CD4-positive, alpha-beta T cell (primary cell): Measurements from ENCODE around the gene MVD. TPM values are rescaled to one million over a fixed set of nuclear protein-coding genes. Genes with fewer than 3 reads are reported as not detected.

Experiments
- ATAC-seq: fragments of 200-7000 bp; cut with Tn5 transposase; one replicate; pipeline ENCODE4 v1.10.0; 2022; ENCODE audit warnings: mild to moderate bottlenecking; ENCODE audit not compliant: poor library complexity
- CTCF ChIA-PET: fragments of 350-600 bp; sonication (Branson Sonifier 250); formaldehyde crosslinking; loops from one replicate; lab custom pipeline; 2021; ENCODE audit warnings: antibody characterized with exemption, inconsistent platforms; lab: Charles Lee
- POLR2A ChIA-PET: fragments of 350-600 bp; sonication (Branson Sonifier 250); formaldehyde crosslinking; loops from one replicate; lab custom pipeline; 2021; ENCODE audit warnings: antibody characterized with exemption, inconsistent platforms; lab: Charles Lee
- DNase-seq, 14 experiments: peaks; one replicate each; pipeline ENCODE4 v3.0.0-alpha.2; 2013 to 2020; ENCODE audit warnings: mixed read lengths in 2 of 14
- H3K27ac ChIP-seq, 2 donors: one replicate each; pipeline versions ENCODE4 v1.5.1 to v1.7.0; 2013; ENCODE audit warnings: low read length in 2 of 2, low read depth in 1 of 2, mild to moderate bottlenecking in 1 of 2
- H3K27me3 ChIP-seq, 2 experiments: 1 replicate in 1 of 2; 2 replicates in 1 of 2; pipeline versions ENCODE4 v1.6.1 to v1.7.0; 2013; ENCODE audit warnings: low read length in 2 of 2, control low read depth in 1 of 2, mild to moderate bottlenecking in 1 of 2, moderate library complexity in 1 of 2; ENCODE audit not compliant: insufficient read depth in 2 of 2, control insufficient read depth in 1 of 2
- H3K36me3 ChIP-seq: one replicate; pipeline ENCODE4 v1.6.1; 2013; ENCODE audit warnings: low read length, control low read depth; ENCODE audit not compliant: insufficient read depth
- H3K4me1 ChIP-seq: one replicate; pipeline ENCODE4 v1.6.1; 2013; ENCODE audit warnings: low read length, control low read depth; ENCODE audit not compliant: insufficient read depth
- H3K4me3 ChIP-seq: one replicate; pipeline ENCODE4 v1.5.1; 2013; ENCODE audit warnings: mild to moderate bottlenecking, low read length, moderate library complexity
- H3K9me3 ChIP-seq, 2 experiments: 1 replicate in 1 of 2; 2 replicates in 1 of 2; pipeline versions ENCODE4 v1.6.1 to v1.7.0; 2013; ENCODE audit warnings: low read length in 2 of 2, mild to moderate bottlenecking in 2 of 2, control low read depth in 1 of 2, moderate library complexity in 1 of 2; ENCODE audit not compliant: control insufficient read depth in 1 of 2, insufficient read depth in 1 of 2
- H3K27ac Mint-ChIP-seq: one replicate; pipeline ENCODE4 v1.8.0; 2020; ENCODE audit warnings: mixed read lengths
- H3K27me3 Mint-ChIP-seq: one replicate; pipeline ENCODE4 v1.8.0; 2021; ENCODE audit warnings: mixed read lengths
- H3K36me3 Mint-ChIP-seq: one replicate; pipeline ENCODE4 v1.8.0; 2021; ENCODE audit warnings: low read depth, mixed read lengths
- H3K4me1 Mint-ChIP-seq: one replicate; pipeline ENCODE4 v1.8.0; 2021; ENCODE audit warnings: low read depth, mixed read lengths
- H3K4me3 Mint-ChIP-seq: one replicate; pipeline ENCODE4 v1.8.0; 2020; ENCODE audit warnings: mild to moderate bottlenecking, mixed read lengths
- H3K9me3 Mint-ChIP-seq: one replicate; pipeline ENCODE4 v1.8.0; 2020; ENCODE audit warnings: mixed read lengths
- intact Hi-C, 2 experiments: fragments of 100-400 bp; cut with DNase I in 1 of 2; cut with micrococcal nuclease in 1 of 2; formaldehyde crosslinking; loops; one replicate each; pipeline versions ENCODE4 v1.15.1 to v1.9.0; 2023 to 2025; cut with DNase I, micrococcal nuclease
- total RNA-seq, 174 experiments: library from RNA in 2 of 174; stranded (reverse) in 2 of 174; gene quantifications; one replicate each; pipeline ENCODE4 v1.2.3 and lab custom pipeline; 2021 to 2026
- TF ChIP-seq, protein P1 (sequence below): fragments of 200-600 bp; IDR thresholded peaks from one replicate; pipeline ENCODE4 v1.8.0; 2022; ENCODE audit warnings: antibody characterized with exemption, mild to moderate bottlenecking

Gene MVD
- total RNA-seq, 2 experiments from 2014 or later: 74.2 to 76.9 TPM

DNA sequence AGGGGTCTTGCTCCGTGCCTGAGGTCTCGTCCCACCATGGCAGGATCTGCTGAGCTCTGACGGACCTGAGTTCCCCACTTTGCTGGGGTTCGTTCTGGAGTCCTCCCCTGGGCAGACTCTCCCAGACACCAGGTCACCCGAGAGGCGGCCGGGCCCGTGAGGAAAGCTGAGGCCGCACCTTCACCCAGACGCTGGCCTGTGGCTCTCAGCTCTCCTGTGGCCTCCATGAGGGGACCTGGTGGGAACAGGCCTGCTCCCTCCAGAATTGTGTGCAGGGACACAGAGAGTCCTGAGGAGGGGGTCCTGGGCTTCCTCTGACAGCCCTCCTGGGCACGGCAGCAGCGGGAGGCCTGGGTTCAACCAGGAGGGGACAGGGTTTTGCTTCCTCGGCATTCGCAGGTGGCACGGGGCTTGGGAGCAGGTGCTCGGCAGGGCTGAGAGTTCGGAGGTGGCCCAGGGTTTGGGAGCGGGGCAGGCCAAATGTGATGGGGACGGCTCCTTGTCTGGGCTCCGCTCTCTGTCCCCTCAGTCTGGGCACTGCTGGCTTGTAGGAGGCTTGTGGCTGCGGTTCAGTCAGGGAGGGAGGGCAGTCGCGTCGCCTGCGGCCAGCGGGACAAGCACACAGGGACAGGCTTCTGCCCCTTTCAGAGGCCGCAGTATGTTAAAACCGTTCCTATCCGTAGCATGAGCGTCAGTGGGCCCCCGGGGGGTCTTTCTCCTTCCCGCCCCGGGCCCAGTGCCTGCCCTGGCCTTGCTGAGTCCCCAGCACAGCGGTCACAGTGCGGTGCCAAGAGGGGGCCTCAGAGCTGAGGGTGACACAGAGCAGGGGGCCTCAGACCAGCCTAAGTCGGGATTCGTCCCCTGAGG, 31.6 kb upstream of the MVD start:
- peak overlapping the region; percentile 25 for H3K4me3 Mint-ChIP-seq
- no peaks in the 10 kb centered on the region for H3K9me3 Mint-ChIP-seq
- no peak for DNase-seq
- H3K36me3 Mint-ChIP-seq: peaks cover 23% of the 10 kb centered on the region
- peak overlapping the region; percentile 87 for H3K27ac Mint-ChIP-seq
- Histone ChIP-seq H3K4me3 (no peak overlapping the region), H3K27me3 (no peaks in the 10 kb centered on the region), H3K9me3 (no peaks in the 10 kb centered on the region), H3K4me1 (peaks cover 98% of the 10 kb centered on the region), H3K27ac (peak overlapping the region; percentile 22 to 53), H3K36me3 (peaks cover 47% of the 10 kb centered on the region)
- H3K4me1 Mint-ChIP-seq: peaks cover 53% of the 10 kb centered on the region
- POLR2A ChIA-PET: interaction anchor here (2.3 to 3.7 kb wide), 2 partner anchors 8 to 10 kb away, joined by 7 to 37 read pairs; no protein-coding TSS in a partner anchor
- intact Hi-C loops: no loop called here
- CTCF ChIA-PET: interaction anchor here (1.5 kb wide), 1 partner anchor 9 kb away, joined by 5 read pairs; no protein-coding TSS in a partner anchor
- no peak for ATAC-seq
- TF ChIP-seq, protein P1, sequence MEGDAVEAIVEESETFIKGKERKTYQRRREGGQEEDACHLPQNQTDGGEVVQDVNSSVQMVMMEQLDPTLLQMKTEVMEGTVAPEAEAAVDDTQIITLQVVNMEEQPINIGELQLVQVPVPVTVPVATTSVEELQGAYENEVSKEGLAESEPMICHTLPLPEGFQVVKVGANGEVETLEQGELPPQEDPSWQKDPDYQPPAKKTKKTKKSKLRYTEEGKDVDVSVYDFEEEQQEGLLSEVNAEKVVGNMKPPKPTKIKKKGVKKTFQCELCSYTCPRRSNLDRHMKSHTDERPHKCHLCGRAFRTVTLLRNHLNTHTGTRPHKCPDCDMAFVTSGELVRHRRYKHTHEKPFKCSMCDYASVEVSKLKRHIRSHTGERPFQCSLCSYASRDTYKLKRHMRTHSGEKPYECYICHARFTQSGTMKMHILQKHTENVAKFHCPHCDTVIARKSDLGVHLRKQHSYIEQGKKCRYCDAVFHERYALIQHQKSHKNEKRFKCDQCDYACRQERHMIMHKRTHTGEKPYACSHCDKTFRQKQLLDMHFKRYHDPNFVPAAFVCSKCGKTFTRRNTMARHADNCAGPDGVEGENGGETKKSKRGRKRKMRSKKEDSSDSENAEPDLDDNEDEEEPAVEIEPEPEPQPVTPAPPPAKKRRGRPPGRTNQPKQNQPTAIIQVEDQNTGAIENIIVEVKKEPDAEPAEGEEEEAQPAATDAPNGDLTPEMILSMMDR: no peak
- no peaks in the 10 kb centered on the region for H3K27me3 Mint-ChIP-seq

GRCh38 chr16:88693420-88694177, 30.7 kb upstream of the MVD start:
- Histone ChIP-seq H3K36me3 (peaks cover 39% of the 10 kb centered on the region), H3K9me3 (no peaks in the 10 kb centered on the region), H3K27me3 (no peaks in the 10 kb centered on the region), H3K4me3 (no peak overlapping the region), H3K4me1 (peaks cover 92% of the 10 kb centered on the region), H3K27ac (peak overlapping the region; percentile 53 to 64)
- H3K36me3 Mint-ChIP-seq: peaks cover 22% of the 10 kb centered on the region
- H3K4me3 Mint-ChIP-seq: no peak overlapping the region
- peak overlapping the region; percentile 87 for H3K27ac Mint-ChIP-seq
- peaks cover 61% of the 10 kb centered on the region for H3K4me1 Mint-ChIP-seq
- no peaks in the 10 kb centered on the region for H3K9me3 Mint-ChIP-seq
- ChIA-PET POLR2A (interaction anchor here (3.7 kb wide), 1 partner anchor 9 kb away, joined by 37 read pairs; no protein-coding TSS in a partner anchor), CTCF (interaction anchor here (1.5 kb wide), 1 partner anchor 8 kb away, joined by 5 read pairs; no protein-coding TSS in a partner anchor)
- no peak for ATAC-seq
- TF ChIP-seq, protein P1: no peak
- no peaks in the 10 kb centered on the region for H3K27me3 Mint-ChIP-seq
- DNase-seq: peak in 2 of 14 experiments; percentile 22 to 27
- intact Hi-C loops: no loop called here

DNA sequence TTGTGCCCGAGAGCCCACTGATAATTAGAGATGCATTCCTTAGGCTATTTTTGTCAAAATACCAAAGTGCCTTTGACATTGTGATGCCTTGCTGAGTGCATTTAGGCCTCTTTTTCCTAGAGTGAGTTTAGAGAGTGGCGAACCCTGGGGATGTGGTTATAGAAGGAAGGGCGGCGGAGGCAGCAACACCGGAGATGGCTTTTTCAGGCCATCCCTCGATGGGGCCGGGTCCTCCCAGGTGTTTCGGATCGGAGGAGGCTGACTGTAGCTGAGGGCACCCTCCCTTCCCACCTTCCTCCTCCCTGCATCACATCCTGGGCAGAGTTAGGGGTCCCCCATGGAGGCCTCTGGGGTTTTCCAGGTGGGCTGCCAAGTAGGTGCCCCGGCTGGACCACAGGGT, 30.0 kb upstream of the MVD start:
- intact Hi-C loops: no loop called here
- Mint-ChIP-seq H3K27me3 (no peaks in the 10 kb centered on the region), H3K4me1 (peaks cover 55% of the 10 kb centered on the region), H3K4me3 (peak overlapping the region; percentile 50), H3K27ac (peak overlapping the region; percentile 87), H3K36me3 (peaks cover 15% of the 10 kb centered on the region), H3K9me3 (no peaks in the 10 kb centered on the region)
- CTCF ChIA-PET: no interaction called here
- H3K9me3 ChIP-seq: no peaks in the 10 kb centered on the region
- POLR2A ChIA-PET: interaction anchor here (1.2 to 3.7 kb wide), 4 partner anchors 10 to 89 kb away, joined by 3 to 37 read pairs (median 5); partner anchors contain the start of genes CTU2 and RNF166
- peak overlapping the region; percentile 37 to 64 for H3K27ac ChIP-seq
- TF ChIP-seq, protein P1: no peak
- peaks cover 31% of the 10 kb centered on the region for H3K36me3 ChIP-seq
- H3K4me1 ChIP-seq: peaks cover 91% of the 10 kb centered on the region
- DNase-seq: peak in 5 of 14 experiments; percentile 32 to 65 (median 40)
- peak; percentile 61 for ATAC-seq
- peak overlapping the region; percentile 21 for H3K4me3 ChIP-seq
- H3K27me3 ChIP-seq: no peaks in the 10 kb centered on the region
